GM12873 (cell line): ENCODE measurements around the gene SUN5.

Experiments
- TF ChIP-seq, protein P1 (sequence below): IDR thresholded peaks from 2 replicates; pipeline ENCODE4 v1.5.1; 2012; ENCODE audit warnings: low read depth, mild to moderate bottlenecking, moderate library complexity, low read length, control low read depth; ENCODE audit not compliant: insufficient read depth; ENCODE audit errors: missing control alignments

SUN5 gene

GRCh38 chr20:32979201-32979998, 24.8 kb downstream of the SUN5 start:
- TF ChIP-seq, protein P1, sequence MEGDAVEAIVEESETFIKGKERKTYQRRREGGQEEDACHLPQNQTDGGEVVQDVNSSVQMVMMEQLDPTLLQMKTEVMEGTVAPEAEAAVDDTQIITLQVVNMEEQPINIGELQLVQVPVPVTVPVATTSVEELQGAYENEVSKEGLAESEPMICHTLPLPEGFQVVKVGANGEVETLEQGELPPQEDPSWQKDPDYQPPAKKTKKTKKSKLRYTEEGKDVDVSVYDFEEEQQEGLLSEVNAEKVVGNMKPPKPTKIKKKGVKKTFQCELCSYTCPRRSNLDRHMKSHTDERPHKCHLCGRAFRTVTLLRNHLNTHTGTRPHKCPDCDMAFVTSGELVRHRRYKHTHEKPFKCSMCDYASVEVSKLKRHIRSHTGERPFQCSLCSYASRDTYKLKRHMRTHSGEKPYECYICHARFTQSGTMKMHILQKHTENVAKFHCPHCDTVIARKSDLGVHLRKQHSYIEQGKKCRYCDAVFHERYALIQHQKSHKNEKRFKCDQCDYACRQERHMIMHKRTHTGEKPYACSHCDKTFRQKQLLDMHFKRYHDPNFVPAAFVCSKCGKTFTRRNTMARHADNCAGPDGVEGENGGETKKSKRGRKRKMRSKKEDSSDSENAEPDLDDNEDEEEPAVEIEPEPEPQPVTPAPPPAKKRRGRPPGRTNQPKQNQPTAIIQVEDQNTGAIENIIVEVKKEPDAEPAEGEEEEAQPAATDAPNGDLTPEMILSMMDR: no peak

- TF ChIP-seq, protein P1: no peak
Measured at GRCh38 chr20:32978009-32978335, 26.3 kb downstream of the SUN5 start.

DNA sequence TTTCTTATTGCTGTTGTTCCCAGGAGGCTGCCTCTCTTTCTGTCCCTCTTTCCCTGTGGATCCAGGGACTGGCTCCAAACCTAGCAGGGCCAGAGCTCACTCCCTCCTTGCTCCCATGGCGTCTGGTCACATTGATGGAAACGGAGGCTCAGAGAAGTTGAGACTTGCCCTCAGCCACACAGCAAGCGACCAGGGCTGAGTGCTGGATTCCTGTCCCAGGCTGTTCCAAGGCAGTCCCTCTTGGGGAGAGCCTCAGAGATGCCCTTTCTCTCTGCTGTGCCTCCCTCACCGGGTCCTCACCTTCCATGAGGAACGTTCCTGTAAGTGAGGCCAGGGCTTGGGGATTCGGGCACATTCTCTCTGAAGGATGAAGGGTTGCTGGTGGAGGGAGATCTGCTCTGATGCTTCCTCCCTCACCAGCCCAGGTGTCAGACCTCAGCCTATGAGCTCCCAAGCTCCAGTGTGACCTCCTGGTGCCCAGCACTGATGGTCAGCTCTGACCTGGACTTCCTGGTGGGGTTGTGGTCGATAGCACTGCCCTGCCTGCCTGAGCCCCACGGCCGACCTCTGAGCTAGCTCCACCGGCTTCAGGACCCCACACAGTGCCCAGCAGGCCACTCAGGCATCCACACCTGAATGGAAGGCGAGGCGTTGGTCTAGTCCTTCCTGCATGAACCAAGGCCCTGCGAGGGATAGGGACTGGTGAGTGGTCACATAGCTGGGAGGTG, 26.8 kb downstream of the SUN5 start:
- TF ChIP-seq, protein P1: no peak

- TF ChIP-seq, protein P1: no peak
Measured at GRCh38 chr20:32976746-32977145, 27.5 kb downstream of the SUN5 start.

GRCh38 chr20:32975698-32976674, 28.2 kb downstream of the SUN5 start:
- TF ChIP-seq, protein P1: no peak

GRCh38 chr20:32973077-32973717, 31.0 kb downstream of the SUN5 start:
- TF ChIP-seq, protein P1: no peak
